GM23248 (cell line): ENCODE results near the gene POMGNT1. TPM values are rescaled to one million over a fixed set of nuclear protein-coding genes. Genes with fewer than 3 reads are reported as not detected.
"Not testable (repeated sequence)": the region's sequence is repeated elsewhere in the genome, so short reads cannot be mapped to it uniquely, and the experiment has no call there.

Experiments
- DNase-seq: peaks from one replicate; pipeline ENCODE4 v3.0.0-alpha.2; 2015
- H2AFZ ChIP-seq: fragments of 200-600 bp; sonication (generic); 2 replicates; pipeline ENCODE4 v1.6.1; 2016; ENCODE audit warnings: antibody characterized with exemption
- H3F3A ChIP-seq: fragments of 200-600 bp; sonication (generic); 2 replicates; pipeline ENCODE4 v1.6.1; 2016; ENCODE audit warnings: mild to moderate bottlenecking, antibody characterized with exemption, mixed run types; ENCODE audit not compliant: insufficient read depth
- H3K27ac ChIP-seq: fragments of 200-600 bp; sonication (generic); 2 replicates; pipeline ENCODE4 v1.5.1; 2016; ENCODE audit warnings: mild to moderate bottlenecking
- H3K27me3 ChIP-seq: fragments of 200-600 bp; sonication (generic); replicated peaks from 2 replicates; pipeline ENCODE4 v1.6.1; 2016; ENCODE audit warnings: mild to moderate bottlenecking; ENCODE audit not compliant: insufficient read depth
- H3K36me3 ChIP-seq: fragments of 200-600 bp; sonication (generic); 2 replicates; pipeline ENCODE4 v1.6.1; 2016; ENCODE audit warnings: low read depth, mild to moderate bottlenecking
- H3K4me1 ChIP-seq: fragments of 200-600 bp; sonication (generic); 2 replicates; pipeline ENCODE4 v1.6.1; 2016; ENCODE audit warnings: mild to moderate bottlenecking; ENCODE audit not compliant: insufficient read depth
- H3K4me2 ChIP-seq: fragments of 200-600 bp; sonication (generic); one replicate; pipeline ENCODE4 v1.6.1; 2016; ENCODE audit warnings: mild to moderate bottlenecking; ENCODE audit not compliant: unreplicated experiment
- H3K4me3 ChIP-seq: fragments of 200-600 bp; sonication (generic); 2 replicates; pipeline ENCODE4 v1.5.1; 2016; ENCODE audit warnings: mild to moderate bottlenecking
- H3K79me2 ChIP-seq: fragments of 200-600 bp; sonication (generic); 2 replicates; pipeline ENCODE4 v1.6.1; 2016; ENCODE audit warnings: mild to moderate bottlenecking; ENCODE audit not compliant: insufficient read depth
- H3K9ac ChIP-seq: fragments of 200-600 bp; sonication (generic); 2 replicates; pipeline ENCODE4 v1.6.1; 2016; ENCODE audit warnings: mild to moderate bottlenecking
- H3K9me2 ChIP-seq: fragments of 200-600 bp; sonication (generic); 2 replicates; pipeline ENCODE4 v1.6.1; 2016; ENCODE audit warnings: mixed run types, mild to moderate bottlenecking, moderate library complexity; ENCODE audit not compliant: insufficient read depth
- H3K9me3 ChIP-seq: fragments of 200-600 bp; sonication (generic); one replicate; pipeline ENCODE4 v1.6.1; 2017; ENCODE audit warnings: low read depth
- H4K20me1 ChIP-seq: fragments of 200-600 bp; sonication (generic); 2 replicates; pipeline ENCODE4 v1.6.0; 2016; ENCODE audit not compliant: insufficient read depth
- EZH2 ChIP-seq: fragments of 200-600 bp; sonication (generic); IDR thresholded peaks from 2 replicates; pipeline ENCODE4 v1.6.1; 2018; ENCODE audit warnings: antibody characterized with exemption, mild to moderate bottlenecking; ENCODE audit not compliant: insufficient read depth, poor library complexity, severe bottlenecking
- EZH2phosphoT487 ChIP-seq: fragments of 200-600 bp; sonication (generic); IDR thresholded peaks from 2 replicates; pipeline ENCODE4 v1.6.1; 2018; ENCODE audit warnings: antibody characterized with exemption, moderate library complexity, mild to moderate bottlenecking, low read depth; ENCODE audit not compliant: insufficient read depth
- WGBS, 2 experiments: methylation state at CpG; one replicate each; pipeline ENCODE4 v1.1.6; 2015 to 2017; ENCODE audit warnings: low lambda C conversion rate in 2 of 2, low coverage in 1 of 2; ENCODE audit errors: missing lambda C conversion rate in 2 of 2; 5-methylcytosine and 5-hydroxymethylcytosine counted together
- in situ Hi-C: fragments of 300-500 bp; cut with MboI; formaldehyde crosslinking; loops from 2 replicates; pipeline ENCODE4 v1.15.0; 2020
- polyA plus RNA-seq: library from polyadenylated mRNA; unstranded; fragments of >200 nt; fragmentation: Nextera tagmentation; extraction: Ambion mirVana; gene quantifications from 2 replicates; pipeline ENCODE4 v1.2.1, GENCODE V29; 2016
- total RNA-seq: library from RNA; depleted of rRNA; stranded (reverse); fragments of >200 nt; shearing (Covaris generic); gene quantifications from 2 replicates; pipeline ENCODE4 v1.2.3, GENCODE V29; 2014

Gene POMGNT1
- total and polyA plus RNA-seq, 2 experiments from 2014 or later, result 57.6 to 79.1 TPM

DNA sequence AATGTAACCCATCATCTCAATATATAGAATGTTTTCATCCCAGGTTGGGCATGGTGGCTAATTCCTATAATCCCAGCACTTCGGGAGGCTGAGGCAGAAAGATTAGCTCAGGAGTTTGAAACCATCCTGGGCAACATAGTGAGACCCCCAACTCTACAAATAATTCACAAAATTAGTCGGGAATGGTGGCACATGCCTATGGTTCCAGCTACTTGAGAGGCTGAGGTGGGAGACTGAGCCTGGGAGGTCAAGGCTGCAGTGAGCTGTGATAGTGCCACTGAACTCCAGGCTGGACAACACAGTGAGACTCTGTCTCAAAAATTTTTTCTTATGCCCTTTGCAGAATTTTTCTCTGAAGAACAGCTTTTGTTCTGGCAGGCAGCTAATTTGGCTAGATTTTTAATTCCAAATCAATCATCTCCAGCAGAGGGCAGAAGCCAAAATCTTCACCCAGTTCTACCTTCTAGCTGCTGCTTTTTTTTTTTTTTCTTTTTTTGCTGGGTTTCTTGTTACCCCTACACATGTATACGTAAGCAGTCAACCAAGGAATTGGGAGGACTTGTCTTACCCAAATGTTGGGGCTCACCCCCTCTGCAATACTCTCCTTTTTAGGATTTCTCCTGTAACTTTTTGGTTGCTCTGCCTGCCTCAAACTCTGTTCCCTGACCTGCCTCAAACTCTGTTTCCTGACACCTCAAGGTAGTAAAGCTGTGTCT, 46.6 kb upstream of the POMGNT1 start:
- Histone ChIP-seq H3K9me3 (no peaks in the 10 kb centered on the region), H3K4me2 (no peak overlapping the region), H3K9me2 (no peaks in the 10 kb centered on the region), H3K4me3 (no peak overlapping the region), H3F3A (no peaks in the 10 kb centered on the region), H3K27me3 (no peaks in the 10 kb centered on the region), H3K4me1 (peaks cover 11% of the 10 kb centered on the region; the same call in 1 of the 2 replicates), H3K9ac (no peak overlapping the region), H2AFZ (no peak overlapping the region), H3K36me3 (no peaks in the 10 kb centered on the region), H3K27ac (no peak overlapping the region), H3K79me2 (peaks cover 11% of the 10 kb centered on the region), H4K20me1 (no peaks in the 10 kb centered on the region)
- in situ Hi-C loops, result no loop called here
- peak; percentile 60 for DNase-seq
- WGBS, 2 experiments, result 73 to 77% methylated on average over 3 of the region's 3 CpGs
- TF ChIP-seq EZH2 (no peak), EZH2phosphoT487 (no peak)

DNA sequence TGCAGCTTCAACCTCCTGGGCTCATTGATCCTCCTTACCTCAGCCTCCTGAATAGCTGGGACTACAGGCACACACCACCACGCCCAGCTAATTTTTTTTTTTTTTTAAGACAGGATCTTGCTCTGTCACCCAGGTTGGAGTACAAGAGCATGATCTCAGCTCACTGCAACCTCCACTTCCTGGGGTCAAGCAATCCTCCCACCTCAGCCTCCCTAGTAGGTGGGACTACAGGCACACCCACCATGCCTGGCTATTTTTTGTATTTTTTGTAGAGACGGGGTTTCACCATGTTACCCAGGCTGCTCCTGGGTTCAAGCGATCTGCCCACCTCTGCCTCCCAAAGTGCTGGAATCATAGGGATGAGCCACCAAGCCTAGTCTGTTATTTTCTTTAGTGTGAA, 45.6 kb upstream of the POMGNT1 start:
- H3K9ac ChIP-seq, H3K9me2 ChIP-seq, H3K36me3 ChIP-seq, H3K27me3 ChIP-seq, DNase-seq, H3K9me3 ChIP-seq, H3K79me2 ChIP-seq, H3F3A ChIP-seq, H2AFZ ChIP-seq, H3K4me2 ChIP-seq, H4K20me1 ChIP-seq, H3K4me3 ChIP-seq, in situ Hi-C loops, H3K27ac ChIP-seq: not testable (repeated sequence)
- WGBS, 2 experiments, result 72 to 79% methylated on average over 3 of the region's 3 CpGs
- H3K4me1 ChIP-seq, result peaks cover 11% of the 10 kb centered on the region; the same call in 1 of the 2 replicates

DNA sequence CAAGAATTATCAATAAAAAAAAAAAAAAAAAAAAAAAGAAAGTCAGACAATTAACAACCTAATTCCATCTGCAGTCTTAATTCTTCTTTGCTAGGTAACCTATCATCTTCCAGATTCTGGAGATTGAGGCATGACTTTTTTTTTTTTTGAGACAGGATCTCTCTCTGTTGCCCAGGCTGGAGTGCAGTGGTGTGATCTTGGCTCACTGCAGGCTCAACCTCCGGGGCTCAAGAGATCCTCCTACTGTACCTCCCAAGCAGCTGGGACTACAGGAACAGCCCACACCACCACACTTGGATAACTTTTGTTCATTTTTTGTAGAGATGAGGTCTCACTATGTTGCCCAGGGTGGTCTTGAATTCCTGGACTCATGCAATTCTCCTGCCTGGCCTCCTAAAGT, 44.7 kb upstream of the POMGNT1 start:
- no peaks in the 10 kb centered on the region for H3K79me2 ChIP-seq
- no peak for TF ChIP-seq EZH2phosphoT487
- TF ChIP-seq EZH2, result no peak
- no peaks in the 10 kb centered on the region for H3K9me2 ChIP-seq
- WGBS, 2 experiments, result 0% methylated on average over 1 of the region's 1 CpG
- no peak for DNase-seq
- H2AFZ ChIP-seq, result no peak overlapping the region
- H3K4me2 ChIP-seq, result no peak overlapping the region
- no peaks in the 10 kb centered on the region for H4K20me1 ChIP-seq
- no peaks in the 10 kb centered on the region for H3K36me3 ChIP-seq
- H3K4me1 ChIP-seq, result 0 out of 2 replicates have a peak, but pooled peaks cover 6% of the 10 kb centered on the region
- H3K4me3 ChIP-seq, result no peak overlapping the region
- no peaks in the 10 kb centered on the region for H3K9me3 ChIP-seq
- 0 out of 2 replicates have a peak, but pooled peaks cover 3% of the 10 kb centered on the region for H3F3A ChIP-seq
- in situ Hi-C loops, result no loop called here
- no peak overlapping the region for H3K27ac ChIP-seq
- no peak overlapping the region for H3K9ac ChIP-seq
- H3K27me3 ChIP-seq, result no peaks in the 10 kb centered on the region

- H2AFZ ChIP-seq, H3K4me2 ChIP-seq, H3K36me3 ChIP-seq, in situ Hi-C loops, H3K4me1 ChIP-seq, H3K9me3 ChIP-seq, H3K79me2 ChIP-seq, DNase-seq, H4K20me1 ChIP-seq, H3K27me3 ChIP-seq, H3K9me2 ChIP-seq, H3K4me3 ChIP-seq, H3K9ac ChIP-seq, H3K27ac ChIP-seq, H3F3A ChIP-seq: not testable (repeated sequence)
- WGBS, 2 experiments, result 78% methylated on average over 9 of the region's 38 CpGs; no CpG with 5 or more reads in 1 of the 2 experiments
Observed at GRCh38 chr1:46241733-46242132, 43.5 kb upstream of the POMGNT1 start.

- H2AFZ ChIP-seq, H4K20me1 ChIP-seq, H3K9me2 ChIP-seq, H3K9ac ChIP-seq, H3K9me3 ChIP-seq, H3K27me3 ChIP-seq, H3F3A ChIP-seq, H3K4me1 ChIP-seq, H3K36me3 ChIP-seq, H3K4me2 ChIP-seq, H3K79me2 ChIP-seq, in situ Hi-C loops, H3K27ac ChIP-seq, H3K4me3 ChIP-seq: not testable (repeated sequence)
- WGBS, 2 experiments, result 30 to 35% methylated on average over 1 of the region's 1 CpG
- DNase-seq, result peak; percentile 59
Observed at GRCh38 chr1:46238865-46239264, 40.6 kb upstream of the POMGNT1 start.
